Activated CD4-positive, alpha-beta memory T cell treated with anti-CD3 and anti-CD28 coated beads, Interleukin-2, amount 10 ng/mL, durations not matched to agents 7 days and 5 days (primary cell): ENCODE data around the gene ALK. TPM values are rescaled to one million over a fixed set of nuclear protein-coding genes. Genes with fewer than 3 reads are reported as not detected.
"Not testable (repeated sequence)": the region's sequence is repeated elsewhere in the genome, so short reads cannot be mapped to it uniquely, and the experiment has no call there.

Experiments
- CTCF ChIA-PET: fragments of 350-600 bp; sonication (Branson Sonifier 250); formaldehyde crosslinking; loops from one replicate; lab custom pipeline; 2021; ENCODE audit warnings: antibody characterized with exemption, inconsistent platforms; lab: Charles Lee
- POLR2A ChIA-PET: fragments of 350-600 bp; sonication (Branson Sonifier 250); formaldehyde crosslinking; loops from one replicate; lab custom pipeline; 2021; ENCODE audit warnings: antibody characterized with exemption; lab: Charles Lee
- DNase-seq: peaks from one replicate; pipeline ENCODE4 v3.0.0-alpha.2; 2020
- H3K27ac Mint-ChIP-seq: one replicate; pipeline ENCODE4 v1.8.0; 2021; ENCODE audit warnings: mild to moderate bottlenecking, mixed read lengths
- H3K27me3 Mint-ChIP-seq: one replicate; pipeline ENCODE4 v1.8.0; 2021; ENCODE audit warnings: mixed read lengths
- H3K36me3 Mint-ChIP-seq: one replicate; pipeline ENCODE4 v1.8.0; 2021; ENCODE audit warnings: low read depth, mixed read lengths
- H3K4me1 Mint-ChIP-seq: one replicate; pipeline ENCODE4 v1.8.0; 2021; ENCODE audit warnings: mixed read lengths
- H3K4me3 Mint-ChIP-seq: one replicate; pipeline ENCODE4 v1.8.0; 2021; ENCODE audit warnings: mild to moderate bottlenecking, mixed read lengths
- H3K9me3 Mint-ChIP-seq: one replicate; pipeline ENCODE4 v1.8.0; 2021; ENCODE audit warnings: mixed read lengths
- total RNA-seq, 2 experiments: library from RNA; stranded (reverse); gene quantifications; one replicate each; pipeline ENCODE4 v1.2.3, GENCODE V29; 2021

Gene ALK
- total RNA-seq, 2 experiments from 2014 or later = not detected

GRCh38 chr2:29255004-29255403, 666.4 kb downstream of the ALK start:
- no peaks in the 10 kb centered on the region for H3K9me3 Mint-ChIP-seq
- H3K4me3 Mint-ChIP-seq = no peak overlapping the region
- POLR2A ChIA-PET = no interaction called here
- no peaks in the 10 kb centered on the region for H3K4me1 Mint-ChIP-seq
- peaks cover 20% of the 10 kb centered on the region for H3K27me3 Mint-ChIP-seq
- H3K36me3 Mint-ChIP-seq = no peaks in the 10 kb centered on the region
- CTCF ChIA-PET = no interaction called here
- DNase-seq = no peak
- H3K27ac Mint-ChIP-seq = no peak overlapping the region

- H3K4me3 Mint-ChIP-seq, DNase-seq, H3K27ac Mint-ChIP-seq, H3K4me1 Mint-ChIP-seq, H3K36me3 Mint-ChIP-seq, POLR2A ChIA-PET, CTCF ChIA-PET, H3K9me3 Mint-ChIP-seq: not testable (repeated sequence)
- peaks cover 17% of the 10 kb centered on the region for H3K27me3 Mint-ChIP-seq
Measured at GRCh38 chr2:29253495-29254275, 667.7 kb downstream of the ALK start.

GRCh38 chr2:29253026-29253425, 668.4 kb downstream of the ALK start:
- no peaks in the 10 kb centered on the region for H3K4me1 Mint-ChIP-seq
- ChIA-PET POLR2A (no interaction called here), CTCF (no interaction called here)
- H3K27ac Mint-ChIP-seq = no peak overlapping the region
- no peaks in the 10 kb centered on the region for H3K9me3 Mint-ChIP-seq
- H3K4me3 Mint-ChIP-seq = no peak overlapping the region
- peaks cover 14% of the 10 kb centered on the region for H3K27me3 Mint-ChIP-seq
- DNase-seq = no peak
- H3K36me3 Mint-ChIP-seq = no peaks in the 10 kb centered on the region

DNA sequence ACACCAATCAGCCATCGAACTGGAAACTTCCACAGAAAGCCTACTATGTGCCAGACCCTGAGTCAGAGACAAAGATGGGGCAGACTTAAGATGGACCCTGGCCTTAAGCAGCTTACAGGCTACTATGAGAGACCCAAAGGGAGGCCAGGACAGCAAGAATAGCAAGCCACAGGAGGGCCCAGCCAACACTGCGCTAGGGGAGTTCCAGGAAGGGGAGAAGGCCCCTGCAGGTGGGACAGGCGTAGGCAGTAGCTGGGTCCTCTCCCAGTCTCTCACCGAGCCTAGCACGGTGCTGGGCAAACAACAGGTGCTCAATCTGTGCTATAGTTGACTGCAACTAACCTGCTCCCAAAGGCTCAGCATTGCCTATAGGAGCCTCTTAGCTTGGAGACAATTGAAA, 670.0 kb downstream of the ALK start:
- no peaks in the 10 kb centered on the region for H3K9me3 Mint-ChIP-seq
- POLR2A ChIA-PET = no interaction called here
- no peaks in the 10 kb centered on the region for H3K36me3 Mint-ChIP-seq
- H3K27ac Mint-ChIP-seq = no peak overlapping the region
- no peak for DNase-seq
- CTCF ChIA-PET = no interaction called here
- H3K4me1 Mint-ChIP-seq = no peaks in the 10 kb centered on the region
- peaks cover 11% of the 10 kb centered on the region for H3K27me3 Mint-ChIP-seq
- no peak overlapping the region for H3K4me3 Mint-ChIP-seq

DNA sequence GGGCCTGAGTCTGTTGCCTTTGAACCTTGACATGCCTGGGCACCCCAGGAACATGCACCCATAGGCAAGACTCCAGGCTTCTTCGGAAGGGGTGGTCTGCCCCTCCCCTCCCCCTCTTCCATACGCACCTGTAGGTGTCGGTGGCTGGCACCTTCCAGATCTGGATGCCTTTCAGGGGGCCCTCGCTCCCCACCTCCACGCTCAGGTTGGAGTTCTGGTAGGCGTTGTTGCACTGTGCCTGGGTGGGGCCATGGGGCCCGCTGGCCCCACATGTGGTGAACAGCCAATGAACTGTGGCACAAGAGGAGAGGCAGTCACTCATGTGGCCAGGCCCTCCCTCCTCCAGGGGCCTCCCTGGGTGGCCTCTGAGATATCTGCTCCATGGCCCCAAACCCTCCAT, 670.4 kb downstream of the ALK start:
- no peak overlapping the region for H3K27ac Mint-ChIP-seq
- POLR2A ChIA-PET = no interaction called here
- CTCF ChIA-PET = no interaction called here
- no peaks in the 10 kb centered on the region for H3K9me3 Mint-ChIP-seq
- H3K27me3 Mint-ChIP-seq = peaks cover 11% of the 10 kb centered on the region
- no peak for DNase-seq
- no peaks in the 10 kb centered on the region for H3K4me1 Mint-ChIP-seq
- no peak overlapping the region for H3K4me3 Mint-ChIP-seq
- H3K36me3 Mint-ChIP-seq = no peaks in the 10 kb centered on the region

DNA sequence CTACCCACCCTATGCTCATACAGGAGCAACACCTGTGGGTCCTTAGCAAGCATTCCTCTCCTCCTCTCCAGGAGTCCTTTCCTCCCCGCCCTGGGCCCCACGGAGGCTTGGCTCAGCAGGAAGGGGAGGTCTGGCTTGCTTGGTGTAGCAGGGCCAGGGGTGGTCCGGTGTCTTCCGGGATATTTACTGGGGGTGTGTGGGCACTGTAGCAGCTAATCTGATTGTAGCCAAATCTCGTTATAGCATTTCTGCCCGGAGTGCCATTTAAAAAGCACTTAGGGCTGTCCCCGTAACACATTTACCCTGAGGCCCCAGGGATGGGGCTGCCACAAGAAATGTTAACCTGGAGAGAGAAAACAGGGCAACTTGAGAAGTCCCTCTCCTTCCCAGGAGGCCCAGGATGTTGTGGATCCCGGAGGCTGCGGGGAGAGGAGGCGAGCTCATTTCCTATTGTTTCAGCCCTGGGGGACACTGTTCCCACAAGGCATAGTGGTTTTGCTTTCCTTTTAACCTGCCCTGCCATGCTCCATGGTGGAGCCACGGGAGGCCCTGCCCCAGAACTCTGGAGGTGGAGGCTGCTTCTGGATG, 671.6 kb downstream of the ALK start:
- POLR2A ChIA-PET = no interaction called here
- H3K27me3 Mint-ChIP-seq = peaks cover 8% of the 10 kb centered on the region
- H3K27ac Mint-ChIP-seq = no peak overlapping the region
- CTCF ChIA-PET = interaction anchor here (0.9 kb wide), 1 partner anchor 22 kb away, joined by 3 read pairs; no protein-coding TSS in a partner anchor
- DNase-seq = no peak
- H3K4me3 Mint-ChIP-seq = no peak overlapping the region
- no peaks in the 10 kb centered on the region for H3K9me3 Mint-ChIP-seq
- H3K4me1 Mint-ChIP-seq = no peaks in the 10 kb centered on the region
- no peaks in the 10 kb centered on the region for H3K36me3 Mint-ChIP-seq

DNA sequence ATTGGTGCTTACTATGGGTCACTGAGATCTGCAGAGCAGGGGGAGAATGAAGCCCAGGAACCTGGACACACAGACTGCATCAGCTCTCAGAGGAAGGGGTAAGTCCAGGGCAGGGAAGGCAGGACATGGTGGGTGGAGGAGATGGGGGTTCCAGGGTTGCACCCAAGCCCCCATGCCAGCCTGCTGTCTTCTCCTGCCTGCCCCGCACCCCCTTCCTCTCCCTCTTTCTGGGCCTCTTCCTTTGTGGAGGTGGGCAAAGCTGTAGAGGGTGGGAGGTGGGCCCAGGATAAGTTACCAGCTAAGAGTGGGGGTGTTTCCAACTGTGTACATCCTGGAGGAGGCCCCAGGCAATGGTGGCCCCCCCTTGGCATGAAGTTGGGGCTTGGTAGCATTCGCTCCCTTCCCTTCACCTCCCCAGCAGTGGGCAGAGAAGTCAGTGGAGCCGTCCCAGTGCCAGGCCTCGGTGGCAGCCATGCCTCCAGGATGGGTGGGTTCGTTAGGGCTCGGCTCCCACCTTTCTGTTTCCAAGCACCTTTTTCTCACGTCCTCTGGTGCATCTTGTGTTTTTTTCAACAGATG, 674.0 kb downstream of the ALK start:
- Mint-ChIP-seq H3K4me3 (no peak overlapping the region), H3K27me3 (no peaks in the 10 kb centered on the region), H3K27ac (no peak overlapping the region), H3K36me3 (no peaks in the 10 kb centered on the region), H3K4me1 (no peaks in the 10 kb centered on the region), H3K9me3 (no peaks in the 10 kb centered on the region)
- DNase-seq = no peak
- ChIA-PET POLR2A (no interaction called here), CTCF (no interaction called here)

DNA sequence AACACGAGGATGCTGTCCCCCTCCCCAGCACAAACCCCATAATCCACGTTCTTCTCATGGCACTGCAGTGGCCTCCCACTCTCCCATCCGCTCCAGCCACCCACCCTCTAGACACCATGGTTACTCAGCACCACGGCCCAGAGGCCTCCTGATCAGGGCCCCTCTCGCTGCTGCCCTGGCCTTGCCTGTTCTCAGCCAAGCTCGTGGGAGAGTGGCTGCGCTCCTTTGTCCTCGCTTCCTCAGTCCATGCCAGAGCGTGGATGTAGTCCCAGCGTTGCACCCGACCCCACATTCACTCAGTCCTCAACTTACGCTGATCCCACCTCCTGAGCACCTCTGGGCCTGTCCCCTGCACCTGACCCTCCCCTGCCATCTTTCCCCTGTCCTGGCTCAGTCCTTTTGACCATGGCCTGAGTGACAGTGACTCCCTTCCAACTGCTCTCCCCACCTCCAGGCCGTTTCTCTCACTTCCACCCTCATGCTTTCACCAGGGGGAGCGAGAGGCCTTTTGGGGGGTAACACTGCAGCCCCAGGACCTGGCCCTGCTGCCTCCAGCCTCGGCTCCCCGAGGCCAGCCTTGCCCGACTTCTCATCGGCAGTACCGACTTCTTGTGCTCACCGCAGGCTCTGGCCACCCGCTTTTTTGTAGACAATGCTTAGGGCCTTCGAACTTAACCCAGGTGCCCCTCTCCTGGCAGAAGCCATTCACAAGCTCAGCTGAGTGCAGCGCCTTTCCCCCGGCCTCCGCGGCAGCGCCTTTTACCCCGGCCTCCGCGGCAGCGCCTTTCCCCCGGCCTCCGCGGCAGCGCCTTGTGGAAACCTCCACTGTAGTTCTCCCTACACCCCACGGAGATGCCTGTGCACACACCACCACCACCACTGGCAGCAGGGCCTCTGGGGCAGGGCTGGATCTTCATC, 674.7 kb downstream of the ALK start:
- ChIA-PET CTCF (no interaction called here), POLR2A (no interaction called here)
- Mint-ChIP-seq H3K27me3 (no peaks in the 10 kb centered on the region), H3K4me1 (no peaks in the 10 kb centered on the region), H3K4me3 (no peak overlapping the region), H3K36me3 (no peaks in the 10 kb centered on the region), H3K27ac (no peak overlapping the region), H3K9me3 (no peaks in the 10 kb centered on the region)
- DNase-seq = no peak

DNA sequence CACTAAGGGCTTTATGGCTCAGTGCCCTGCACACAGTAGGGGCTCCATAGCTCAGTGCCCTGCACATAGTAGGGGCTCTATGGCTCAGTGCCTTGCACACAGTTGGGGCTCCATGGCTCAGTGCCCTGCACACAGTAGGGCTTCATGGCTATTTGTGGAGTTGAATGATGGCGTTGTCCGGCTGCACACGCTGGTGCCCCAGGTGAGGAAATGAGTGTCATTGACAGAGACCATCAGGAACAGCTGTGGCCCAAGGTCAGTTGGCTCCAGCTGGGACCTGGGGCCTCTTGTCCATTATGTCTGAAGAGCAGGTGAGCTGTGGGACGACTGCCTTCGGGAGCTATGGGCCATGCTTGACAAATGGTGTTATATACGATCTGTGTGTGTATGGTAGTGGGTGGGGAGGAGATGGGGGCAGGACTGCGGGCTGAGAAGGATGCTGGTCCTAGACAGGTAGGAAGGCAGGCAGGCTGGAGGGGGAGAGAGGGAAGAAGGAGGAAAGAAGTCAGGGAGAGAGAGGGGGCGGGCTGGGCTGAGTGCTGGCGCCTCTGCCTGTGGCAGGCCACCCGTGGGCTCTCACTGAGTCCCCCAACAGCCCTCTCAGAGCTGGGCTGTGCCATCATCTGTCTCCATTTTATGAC, 675.5 kb downstream of the ALK start:
- H3K4me3 Mint-ChIP-seq = no peak overlapping the region
- no peak overlapping the region for H3K27ac Mint-ChIP-seq
- ChIA-PET POLR2A (no interaction called here), CTCF (no interaction called here)
- H3K4me1 Mint-ChIP-seq = no peaks in the 10 kb centered on the region
- no peak for DNase-seq
- no peaks in the 10 kb centered on the region for H3K27me3 Mint-ChIP-seq
- no peaks in the 10 kb centered on the region for H3K36me3 Mint-ChIP-seq
- no peaks in the 10 kb centered on the region for H3K9me3 Mint-ChIP-seq

DNA sequence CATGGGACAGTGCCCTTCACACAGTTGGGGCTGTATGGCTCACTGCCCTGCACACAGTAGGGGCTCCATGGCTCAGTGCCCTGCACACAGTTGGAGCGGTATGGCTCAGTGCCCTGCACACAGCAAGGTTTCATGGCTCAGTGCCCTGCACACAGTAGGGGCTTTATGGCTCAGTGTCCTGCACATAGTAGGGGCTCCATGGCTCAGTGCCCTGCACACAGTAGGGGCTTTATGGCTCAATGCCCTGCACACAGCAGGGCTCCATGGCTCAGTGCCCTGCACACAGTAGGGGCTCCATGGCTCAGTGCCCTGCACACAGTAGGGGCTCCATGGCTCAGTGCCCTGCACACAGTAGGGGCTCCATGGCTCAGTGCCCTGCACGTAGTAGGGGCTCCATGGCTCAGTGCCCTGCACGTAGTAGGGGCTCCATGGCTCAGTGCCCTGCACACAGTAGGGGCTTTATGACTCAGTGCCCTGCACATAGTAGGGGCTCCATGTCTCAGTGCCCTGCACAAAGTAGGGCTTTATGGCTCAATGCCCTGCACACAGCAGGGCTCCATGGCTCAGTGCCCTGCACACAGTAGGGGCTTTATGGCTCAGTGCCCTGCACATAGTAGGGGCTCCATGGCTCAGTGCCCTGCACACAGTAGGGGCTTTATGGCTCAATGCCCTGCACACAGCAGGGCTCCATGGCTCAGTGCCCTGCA, 676.2 kb downstream of the ALK start:
- H3K36me3 Mint-ChIP-seq, POLR2A ChIA-PET, H3K9me3 Mint-ChIP-seq, H3K27ac Mint-ChIP-seq, DNase-seq, H3K4me1 Mint-ChIP-seq, CTCF ChIA-PET, H3K27me3 Mint-ChIP-seq, H3K4me3 Mint-ChIP-seq: not testable (repeated sequence)

- ChIA-PET CTCF (no interaction called here), POLR2A (no interaction called here)
- DNase-seq = no peak
- Mint-ChIP-seq H3K4me1 (no peaks in the 10 kb centered on the region), H3K36me3 (no peaks in the 10 kb centered on the region), H3K4me3 (no peak overlapping the region), H3K27me3 (peaks cover 3% of the 10 kb centered on the region), H3K27ac (no peak overlapping the region), H3K9me3 (no peaks in the 10 kb centered on the region)
Measured at GRCh38 chr2:29242621-29243375, 678.6 kb downstream of the ALK start.
